HG02943 (cell line): ENCODE results near the gene SDHB.

ENCODE experiments used
- ATAC-seq: cut with Tn5 transposase; IDR thresholded peaks from one replicate; pipeline ENCODE4 v1.9.1; 2021; ENCODE audit warnings: mild to moderate bottlenecking, low read depth, moderate library complexity; ENCODE audit not compliant: unreplicated experiment

Gene SDHB

GRCh38 chr1:16991571-16991970, 62.3 kb downstream of the SDHB start:
- no peak for ATAC-seq

GRCh38 chr1:16989676-16990391, 64.0 kb downstream of the SDHB start:
- ATAC-seq: no peak

- no peak for ATAC-seq
Measured at GRCh38 chr1:16988210-16988609, 65.6 kb downstream of the SDHB start.

GRCh38 chr1:16986962-16987361, 66.9 kb downstream of the SDHB start:
- ATAC-seq: no peak

- ATAC-seq: no peak
Measured at GRCh38 chr1:16986560-16986959, 67.3 kb downstream of the SDHB start.

- ATAC-seq: no peak
Measured at GRCh38 chr1:16986113-16986512, 67.7 kb downstream of the SDHB start.

- ATAC-seq: no peak
Measured at GRCh38 chr1:16984717-16985116, 69.1 kb downstream of the SDHB start.

GRCh38 chr1:16983649-16984048, 70.2 kb downstream of the SDHB start:
- no peak for ATAC-seq

- ATAC-seq: no peak
Measured at GRCh38 chr1:16982902-16983301, 70.9 kb downstream of the SDHB start.

- ATAC-seq: no peak
Measured at GRCh38 chr1:16981269-16981849, 72.5 kb downstream of the SDHB start.

GRCh38 chr1:16980473-16981268, 73.2 kb downstream of the SDHB start, which contains the start of gene MFAP2:
MFAP2 (minus strand) TSS chr1:16980620; CDS start chr1:16978273, 2,347 bp downstream.
- no peak for ATAC-seq

GRCh38 chr1:16979475-16980327, 74.1 kb downstream of the SDHB start:
- no peak for ATAC-seq

GRCh38 chr1:16978567-16979474, 75.0 kb downstream of the SDHB start:
- no peak for ATAC-seq

GRCh38 chr1:16978139-16978538, 75.7 kb downstream of the SDHB start:
- no peak for ATAC-seq

- no peak for ATAC-seq
Measured at GRCh38 chr1:16977377-16977776, 76.5 kb downstream of the SDHB start.

GRCh38 chr1:16976966-16977365, 76.9 kb downstream of the SDHB start:
- ATAC-seq: no peak

GRCh38 chr1:16975838-16976237, 78.0 kb downstream of the SDHB start:
- ATAC-seq: no peak

- ATAC-seq: no peak
Measured at GRCh38 chr1:16975211-16975610, 78.6 kb downstream of the SDHB start.

- ATAC-seq: no peak
Measured at GRCh38 chr1:16973215-16973614, 80.6 kb downstream of the SDHB start.
